ENCODE results near the gene LENG8.

Gene LENG8

GRCh38 chr19:54459282-54460229 is 10.6 kb downstream of the LENG8 start:
- Histone ChIP-seq H3K27ac (ENCODE audit: low read length) (no peak overlapping the region), H3K4me1 (ENCODE audit: control insufficient read depth, low read depth, low read length) (no peaks in the 10 kb centered on the region), H3K27me3 (ENCODE audit: control insufficient read depth, insufficient read depth, low read length) (no peaks in the 10 kb centered on the region), H3K36me3 (ENCODE audit: control insufficient read depth, low read depth, low read length) (peaks cover 66% of the 10 kb centered on the region), H3K9me3 (ENCODE audit: control insufficient read depth, low read depth, low read length) (no peaks in the 10 kb centered on the region), H3K4me3 (ENCODE audit: low read length) (no peak overlapping the region), H3K9ac (ENCODE audit: low read length) (no peak overlapping the region)

GRCh38 chr19:54460230-54461005 is 11.4 kb downstream of the LENG8 start:
- Histone ChIP-seq H3K9ac (ENCODE audit: low read length) (no peak overlapping the region), H3K27ac (ENCODE audit: low read length) (no peak overlapping the region), H3K36me3 (ENCODE audit: control insufficient read depth, low read depth, low read length) (peaks cover 57% of the 10 kb centered on the region), H3K9me3 (ENCODE audit: control insufficient read depth, low read depth, low read length) (no peaks in the 10 kb centered on the region), H3K4me1 (ENCODE audit: control insufficient read depth, low read depth, low read length) (no peaks in the 10 kb centered on the region), H3K27me3 (ENCODE audit: control insufficient read depth, insufficient read depth, low read length) (no peaks in the 10 kb centered on the region), H3K4me3 (ENCODE audit: low read length) (no peak overlapping the region)

GRCh38 chr19:54461210-54461609 is 12.2 kb downstream of the LENG8 start:
- H3K36me3 ChIP-seq (ENCODE audit: control insufficient read depth, low read depth, low read length), result peaks cover 50% of the 10 kb centered on the region
- no peaks in the 10 kb centered on the region for H3K4me1 ChIP-seq (ENCODE audit: control insufficient read depth, low read depth, low read length)
- no peaks in the 10 kb centered on the region for H3K9me3 ChIP-seq (ENCODE audit: control insufficient read depth, low read depth, low read length)
- H3K27ac ChIP-seq (ENCODE audit: low read length), result no peak overlapping the region
- no peak overlapping the region for H3K4me3 ChIP-seq (ENCODE audit: low read length)
- peaks cover 6% of the 10 kb centered on the region for H3K27me3 ChIP-seq (ENCODE audit: control insufficient read depth, insufficient read depth, low read length)
- H3K9ac ChIP-seq (ENCODE audit: low read length), result no peak overlapping the region

- Histone ChIP-seq H3K9ac (ENCODE audit: low read length) (no peak overlapping the region), H3K27ac (ENCODE audit: low read length) (no peak overlapping the region), H3K9me3 (ENCODE audit: control insufficient read depth, low read depth, low read length) (no peaks in the 10 kb centered on the region), H3K36me3 (ENCODE audit: control insufficient read depth, low read depth, low read length) (peaks cover 46% of the 10 kb centered on the region), H3K27me3 (ENCODE audit: control insufficient read depth, insufficient read depth, low read length) (peaks cover 6% of the 10 kb centered on the region), H3K4me3 (ENCODE audit: low read length) (no peak overlapping the region), H3K4me1 (ENCODE audit: control insufficient read depth, low read depth, low read length) (no peaks in the 10 kb centered on the region)
These were observed 12.6 kb downstream of the LENG8 start for GRCh38 chr19:54461613-54462012.

- Histone ChIP-seq H3K36me3 (ENCODE audit: control insufficient read depth, low read depth, low read length) (peaks cover 41% of the 10 kb centered on the region), H3K9me3 (ENCODE audit: control insufficient read depth, low read depth, low read length) (no peaks in the 10 kb centered on the region), H3K4me3 (ENCODE audit: low read length) (peak overlapping the region; percentile 84), H3K4me1 (ENCODE audit: control insufficient read depth, low read depth, low read length) (no peaks in the 10 kb centered on the region), H3K27me3 (ENCODE audit: control insufficient read depth, insufficient read depth, low read length) (peaks cover 6% of the 10 kb centered on the region), H3K9ac (ENCODE audit: low read length) (peak overlapping the region; percentile 59), H3K27ac (ENCODE audit: low read length) (no peak overlapping the region)
These were observed 13.2 kb downstream of the LENG8 start for GRCh38 chr19:54462047-54462654.

- Histone ChIP-seq H3K4me1 (ENCODE audit: control insufficient read depth, low read depth, low read length) (no peaks in the 10 kb centered on the region), H3K9me3 (ENCODE audit: control insufficient read depth, low read depth, low read length) (no peaks in the 10 kb centered on the region), H3K27ac (ENCODE audit: low read length) (no peak overlapping the region), H3K36me3 (ENCODE audit: control insufficient read depth, low read depth, low read length) (peaks cover 35% of the 10 kb centered on the region), H3K27me3 (ENCODE audit: control insufficient read depth, insufficient read depth, low read length) (peaks cover 6% of the 10 kb centered on the region), H3K9ac (ENCODE audit: low read length) (peak overlapping the region; percentile 59), H3K4me3 (ENCODE audit: low read length) (peak overlapping the region; percentile 84)
These were observed 13.9 kb downstream of the LENG8 start for GRCh38 chr19:54462655-54463530.

- no peaks in the 10 kb centered on the region for H3K4me1 ChIP-seq (ENCODE audit: control insufficient read depth, low read depth, low read length)
- H3K4me3 ChIP-seq (ENCODE audit: low read length), result peak within 1 kb of the TSS; percentile 84
- peaks cover 6% of the 10 kb centered on the region for H3K27me3 ChIP-seq (ENCODE audit: control insufficient read depth, insufficient read depth, low read length)
- H3K36me3 ChIP-seq (ENCODE audit: control insufficient read depth, low read depth, low read length), result peaks cover 28% of the 10 kb centered on the region
- H3K27ac ChIP-seq (ENCODE audit: low read length), result peak within 1 kb of the TSS; percentile 96
- peak within 1 kb of the TSS; percentile 78 for H3K9ac ChIP-seq (ENCODE audit: low read length)
- no peaks in the 10 kb centered on the region for H3K9me3 ChIP-seq (ENCODE audit: control insufficient read depth, low read depth, low read length)
These were observed 14.6 kb downstream of the LENG8 start, which contains the start of gene LENG9 for GRCh38 chr19:54463531-54464043. LENG9 (minus strand) TSS chr19:54463778; CDS start chr19:54463526, 252 bp downstream.

GRCh38 chr19:54464044-54464629 is 15.1 kb downstream of the LENG8 start:
- peaks cover 6% of the 10 kb centered on the region for H3K27me3 ChIP-seq (ENCODE audit: control insufficient read depth, insufficient read depth, low read length)
- peaks cover 22% of the 10 kb centered on the region for H3K36me3 ChIP-seq (ENCODE audit: control insufficient read depth, low read depth, low read length)
- H3K4me3 ChIP-seq (ENCODE audit: low read length), result peak overlapping the region; percentile 84
- no peaks in the 10 kb centered on the region for H3K4me1 ChIP-seq (ENCODE audit: control insufficient read depth, low read depth, low read length)
- H3K9me3 ChIP-seq (ENCODE audit: control insufficient read depth, low read depth, low read length), result no peaks in the 10 kb centered on the region
- H3K9ac ChIP-seq (ENCODE audit: low read length), result peak overlapping the region; percentile 78
- H3K27ac ChIP-seq (ENCODE audit: low read length), result peak overlapping the region; percentile 96

GRCh38 chr19:54464630-54465425 is 15.8 kb downstream of the LENG8 start:
- Histone ChIP-seq H3K9ac (ENCODE audit: low read length) (peak overlapping the region; percentile 78), H3K4me3 (ENCODE audit: low read length) (peak overlapping the region; percentile 84), H3K4me1 (ENCODE audit: control insufficient read depth, low read depth, low read length) (no peaks in the 10 kb centered on the region)

More at GRCh38 chr19:54464630-54465425, 15.8 kb downstream of the LENG8 start:
- Histone ChIP-seq H3K36me3 (ENCODE audit: control insufficient read depth, low read depth, low read length) (peaks cover 15% of the 10 kb centered on the region), H3K27ac (ENCODE audit: low read length) (peak overlapping the region; percentile 96), H3K27me3 (ENCODE audit: control insufficient read depth, insufficient read depth, low read length) (peaks cover 13% of the 10 kb centered on the region), H3K9me3 (ENCODE audit: control insufficient read depth, low read depth, low read length) (no peaks in the 10 kb centered on the region)
